ENCODE results near the gene GSK3A. TPM values are rescaled to one million over a fixed set of nuclear protein-coding genes. Genes with fewer than 3 reads are reported as not detected.

Gene GSK3A
- total and polyA plus RNA-seq, 9 of the 15 experiments (the other 6 are each of a cell fraction or from before 2014, with no cell fraction given) = 0.62 to 90.7 (median 33.3) TPM

GRCh38 chr19:42184401-42184861 is 58.0 kb downstream of the GSK3A start (continued):
- TF ChIP-seq ZNF551 (CRISPR knock-in tag; IDR thresholded peaks at IDR 0.05) (no peak), ATF4 (CRISPR knock-in tag; IDR thresholded peaks at IDR 0.05) (no peak), RAD51 (IDR thresholded peaks at IDR 0.05; ENCODE audit: borderline replicate concordance, low read depth) (no peak), STAT5A (IDR thresholded peaks at IDR 0.05; ENCODE audit: borderline replicate concordance, low read length) (no peak), NR1H2 (CRISPR knock-in tag; IDR thresholded peaks at IDR 0.05) (no peak), TCF7 (IDR thresholded peaks at IDR 0.05; ENCODE audit: borderline replicate concordance) (no peak), RBBP5 (IDR thresholded peaks at IDR 0.05; ENCODE audit: borderline replicate concordance, insufficient read depth, low read length, poor library complexity, severe bottlenecking) (no peak), ZNF280B (CRISPR knock-in tag; IDR thresholded peaks at IDR 0.05) (no peak), NRF1 (conservative IDR thresholded peaks at IDR 0.05 in 1 of 2, IDR thresholded peaks at IDR 0.05 in 1 of 2) (no peak), SETDB1 (IDR thresholded peaks at IDR 0.05; ENCODE audit: low read length) (no peak), HDAC8 (tag; IDR thresholded peaks at IDR 0.05) (no peak), TEAD4 (IDR thresholded peaks at IDR 0.05; ENCODE audit: low read length) (no peak), TEAD4 (CRISPR knock-in tag; IDR thresholded peaks at IDR 0.05; ENCODE audit: borderline replicate concordance) (no peak), ZNF197 (CRISPR knock-in tag; IDR thresholded peaks at IDR 0.05; ENCODE audit: low read depth) (no peak), PCBP2 (IDR thresholded peaks at IDR 0.05; ENCODE audit: low read depth, low read length, poor library complexity, severe bottlenecking) (no peak), ATF1 (CRISPR knock-in tag; IDR thresholded peaks at IDR 0.05) (no peak), ATF1 (tag; IDR thresholded peaks at IDR 0.05) (no peak), MBD1 (CRISPR knock-in tag; IDR thresholded peaks at IDR 0.05) (no peak), MTA2 (IDR thresholded peaks at IDR 0.05; ENCODE audit: low read depth) (no peak), CCNT2 (IDR thresholded peaks at IDR 0.05; ENCODE audit: borderline replicate concordance, extremely low read depth, insufficient read length, low read depth, low read length) (no peak), ZNF274 (IDR thresholded peaks at IDR 0.05; ENCODE audit: borderline replicate concordance, low read depth, low read length) (no peak), HMG20B (CRISPR knock-in tag; IDR thresholded peaks at IDR 0.05) (no peak), TFAP4 (CRISPR knock-in tag; IDR thresholded peaks at IDR 0.05; ENCODE audit: borderline replicate concordance) (peak; percentile 39; the same call in 1 of the 2 replicates), SP1 (CRISPR knock-in tag; IDR thresholded peaks at IDR 0.05) (no peak), CREB1 (IDR thresholded peaks at IDR 0.05) (no peak), CREB1 (CRISPR knock-in tag; IDR thresholded peaks at IDR 0.05) (0 out of 2 replicates have a peak, but pooled peaks have one; percentile 29), TBP (optimal IDR thresholded peaks at IDR 0.05; ENCODE audit: low read depth, low read length) (no peak)
